HCT116 (cell line): ENCODE results near the gene UFD1.

Experiments used
- CEBPB ChIP-seq: IDR thresholded peaks from 2 replicates; pipeline ENCODE4 v1.6.1; 2012; ENCODE audit warnings: low read depth
- EZH2 ChIP-seq: fragments of 200-600 bp; sonication (generic); IDR thresholded peaks from 2 replicates; pipeline ENCODE4 v1.6.1; 2017; ENCODE audit warnings: antibody characterized with exemption, mixed run types
- EZH2phosphoT487 ChIP-seq: fragments of 200-600 bp; IDR thresholded peaks from 2 replicates; pipeline ENCODE4 v1.6.1; 2018; ENCODE audit warnings: antibody characterized with exemption, borderline replicate concordance
- POLR2AphosphoS5 ChIP-seq: IDR thresholded peaks from 2 replicates; pipeline ENCODE4 v1.6.1; 2011; ENCODE audit warnings: mild to moderate bottlenecking, low read depth, low read length, moderate library complexity
- RAD21 ChIP-seq: IDR thresholded peaks from 2 replicates; pipeline ENCODE4 v1.6.1; 2012; ENCODE audit warnings: low read depth, mild to moderate bottlenecking
- REST ChIP-seq: IDR thresholded peaks from 2 replicates; pipeline ENCODE4 v1.6.1; 2012; ENCODE audit warnings: low read depth
- SP1 ChIP-seq: IDR thresholded peaks from 2 replicates; pipeline ENCODE4 v1.6.1; 2012; ENCODE audit warnings: low read depth
- SRF ChIP-seq: IDR thresholded peaks from 2 replicates; pipeline ENCODE4 v1.6.1; 2012; ENCODE audit warnings: low read depth
- YY1 ChIP-seq: IDR thresholded peaks from 2 replicates; pipeline ENCODE4 v1.6.1; 2011; ENCODE audit warnings: low read length, low read depth, moderate library complexity, mild to moderate bottlenecking; ENCODE audit not compliant: insufficient replicate concordance; ENCODE audit errors: extremely low read depth
- TF ChIP-seq, protein P1 (sequence below): IDR thresholded peaks from 2 replicates; pipeline ENCODE4 v1.6.1; 2011; ENCODE audit warnings: mild to moderate bottlenecking, low read length, moderate library complexity; ENCODE audit not compliant: insufficient replicate concordance; ENCODE audit errors: extremely low read depth
- TF ChIP-seq, protein P2 (sequence below): IDR thresholded peaks from 2 replicates; pipeline ENCODE4 v1.6.1; 2012
- TF ChIP-seq, protein P3 (sequence below), 3 experiments: fragments of 200-600 bp in 1 of 3; sonication (generic) in 1 of 3; IDR thresholded peaks in 2 of 3; conservative IDR thresholded peaks in 1 of 3; 2 replicates each; pipeline ENCODE4 v1.5.1; 2012 to 2017; ENCODE audit warnings: low read depth in 2 of 3, low read length in 2 of 3, antibody characterized with exemption in 1 of 3, borderline replicate concordance in 1 of 3, control low read depth in 1 of 3, mild to moderate bottlenecking in 1 of 3, mixed read lengths in 1 of 3, mixed run types in 1 of 3, moderate library complexity in 1 of 3; ENCODE audit not compliant: insufficient read depth in 1 of 3

- TF ChIP-seq SRF (no peak), CEBPB (no peak), RAD21 (no peak), SP1 (no peak), YY1 (no peak), POLR2AphosphoS5 (no peak), EZH2 (no peak), REST (no peak), EZH2phosphoT487 (no peak)
- TF ChIP-seq, protein P1, sequence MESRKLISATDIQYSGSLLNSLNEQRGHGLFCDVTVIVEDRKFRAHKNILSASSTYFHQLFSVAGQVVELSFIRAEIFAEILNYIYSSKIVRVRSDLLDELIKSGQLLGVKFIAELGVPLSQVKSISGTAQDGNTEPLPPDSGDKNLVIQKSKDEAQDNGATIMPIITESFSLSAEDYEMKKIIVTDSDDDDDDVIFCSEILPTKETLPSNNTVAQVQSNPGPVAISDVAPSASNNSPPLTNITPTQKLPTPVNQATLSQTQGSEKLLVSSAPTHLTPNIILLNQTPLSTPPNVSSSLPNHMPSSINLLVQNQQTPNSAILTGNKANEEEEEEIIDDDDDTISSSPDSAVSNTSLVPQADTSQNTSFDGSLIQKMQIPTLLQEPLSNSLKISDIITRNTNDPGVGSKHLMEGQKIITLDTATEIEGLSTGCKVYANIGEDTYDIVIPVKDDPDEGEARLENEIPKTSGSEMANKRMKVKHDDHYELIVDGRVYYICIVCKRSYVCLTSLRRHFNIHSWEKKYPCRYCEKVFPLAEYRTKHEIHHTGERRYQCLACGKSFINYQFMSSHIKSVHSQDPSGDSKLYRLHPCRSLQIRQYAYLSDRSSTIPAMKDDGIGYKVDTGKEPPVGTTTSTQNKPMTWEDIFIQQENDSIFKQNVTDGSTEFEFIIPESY, result no peak
- TF ChIP-seq, protein P2, sequence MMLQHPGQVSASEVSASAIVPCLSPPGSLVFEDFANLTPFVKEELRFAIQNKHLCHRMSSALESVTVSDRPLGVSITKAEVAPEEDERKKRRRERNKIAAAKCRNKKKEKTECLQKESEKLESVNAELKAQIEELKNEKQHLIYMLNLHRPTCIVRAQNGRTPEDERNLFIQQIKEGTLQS, result no peak
- TF ChIP-seq, protein P3, sequence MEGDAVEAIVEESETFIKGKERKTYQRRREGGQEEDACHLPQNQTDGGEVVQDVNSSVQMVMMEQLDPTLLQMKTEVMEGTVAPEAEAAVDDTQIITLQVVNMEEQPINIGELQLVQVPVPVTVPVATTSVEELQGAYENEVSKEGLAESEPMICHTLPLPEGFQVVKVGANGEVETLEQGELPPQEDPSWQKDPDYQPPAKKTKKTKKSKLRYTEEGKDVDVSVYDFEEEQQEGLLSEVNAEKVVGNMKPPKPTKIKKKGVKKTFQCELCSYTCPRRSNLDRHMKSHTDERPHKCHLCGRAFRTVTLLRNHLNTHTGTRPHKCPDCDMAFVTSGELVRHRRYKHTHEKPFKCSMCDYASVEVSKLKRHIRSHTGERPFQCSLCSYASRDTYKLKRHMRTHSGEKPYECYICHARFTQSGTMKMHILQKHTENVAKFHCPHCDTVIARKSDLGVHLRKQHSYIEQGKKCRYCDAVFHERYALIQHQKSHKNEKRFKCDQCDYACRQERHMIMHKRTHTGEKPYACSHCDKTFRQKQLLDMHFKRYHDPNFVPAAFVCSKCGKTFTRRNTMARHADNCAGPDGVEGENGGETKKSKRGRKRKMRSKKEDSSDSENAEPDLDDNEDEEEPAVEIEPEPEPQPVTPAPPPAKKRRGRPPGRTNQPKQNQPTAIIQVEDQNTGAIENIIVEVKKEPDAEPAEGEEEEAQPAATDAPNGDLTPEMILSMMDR (IDR thresholded peaks at IDR 0.05 in 2 of 3, conservative IDR thresholded peaks at IDR 0.05 in 1 of 3; ENCODE audit: borderline replicate concordance in 1 of 3, insufficient read depth in 1 of 3, low read depth in 2 of 3, low read length in 2 of 3), result no peak
Observed at GRCh38 chr22:19463008-19463407, 16.0 kb downstream of the UFD1 start.
